Dendritic cell treated with granulocyte-macrophage colony-stimulating factor and Interleukin-4, amounts not matched to agents 40 ng/mL and 50 ng/mL, for 4 days (primary cell): ENCODE data around the gene FAM222A.

ENCODE experiments used
- H3K27ac Mint-ChIP-seq: one replicate; pipeline ENCODE4 v1.8.0; 2022; ENCODE audit warnings: mild to moderate bottlenecking, mixed read lengths
- H3K27me3 Mint-ChIP-seq: one replicate; pipeline ENCODE4 v1.8.0; 2022; ENCODE audit warnings: mild to moderate bottlenecking, mixed read lengths
- H3K36me3 Mint-ChIP-seq: one replicate; pipeline ENCODE4 v1.8.0; 2022; ENCODE audit warnings: low read depth, mixed read lengths
- H3K4me1 Mint-ChIP-seq: one replicate; pipeline ENCODE4 v1.8.0; 2022; ENCODE audit warnings: low read depth, mixed read lengths
- H3K4me3 Mint-ChIP-seq: one replicate; pipeline ENCODE4 v1.8.0; 2022; ENCODE audit warnings: mild to moderate bottlenecking, moderate library complexity, mixed read lengths
- H3K9me3 Mint-ChIP-seq: one replicate; pipeline ENCODE4 v1.8.0; 2022; ENCODE audit warnings: mixed read lengths
- intact Hi-C: fragments of 100-400 bp; cut with micrococcal nuclease; formaldehyde crosslinking; loops from one replicate; pipeline ENCODE4 v1.15.0; 2022

The FAM222A gene

GRCh38 chr12:109793826-109794501 lies 80.3 kb downstream of the FAM222A start:
- Mint-ChIP-seq H3K36me3 (no peaks in the 10 kb centered on the region), H3K9me3 (no peaks in the 10 kb centered on the region)
- intact Hi-C loops: no loop called here

DNA sequence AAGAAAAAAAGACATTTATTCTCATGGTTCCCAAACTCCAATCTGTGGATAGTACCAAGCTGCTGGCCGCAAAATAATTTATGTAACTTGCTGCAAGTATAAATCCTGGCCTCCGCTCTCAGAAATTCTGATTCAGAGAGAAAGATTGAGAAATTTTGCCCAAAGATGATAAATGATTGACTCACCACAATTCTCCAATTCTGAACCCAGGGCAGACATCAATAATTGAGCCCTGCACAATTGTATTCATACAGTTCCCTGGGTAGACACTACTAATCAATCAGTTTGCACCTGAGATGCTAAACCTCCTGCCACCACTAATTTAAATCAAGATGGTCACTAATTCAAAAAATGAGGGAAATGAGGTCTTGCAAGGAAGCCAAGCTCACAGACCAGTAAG lies 81.4 kb downstream of the FAM222A start:
- no peaks in the 10 kb centered on the region for H3K36me3 Mint-ChIP-seq
- H3K4me1 Mint-ChIP-seq: peaks cover 8% of the 10 kb centered on the region
- intact Hi-C loops: no loop called here
- H3K4me3 Mint-ChIP-seq: no peak overlapping the region
- H3K27me3 Mint-ChIP-seq: peaks cover 10% of the 10 kb centered on the region
- no peaks in the 10 kb centered on the region for H3K9me3 Mint-ChIP-seq
- H3K27ac Mint-ChIP-seq: no peak overlapping the region

More at GRCh38 chr12:109793826-109794501, 80.3 kb downstream of the FAM222A start:
- Mint-ChIP-seq H3K27me3 (peaks cover 10% of the 10 kb centered on the region), H3K27ac (no peak overlapping the region), H3K4me3 (no peak overlapping the region), H3K4me1 (peaks cover 8% of the 10 kb centered on the region)

GRCh38 chr12:109796057-109796456 lies 82.4 kb downstream of the FAM222A start:
- intact Hi-C loops: no loop called here
- no peaks in the 10 kb centered on the region for H3K36me3 Mint-ChIP-seq
- no peak overlapping the region for H3K27ac Mint-ChIP-seq
- peaks cover 10% of the 10 kb centered on the region for H3K27me3 Mint-ChIP-seq
- H3K4me3 Mint-ChIP-seq: no peak overlapping the region
- peaks cover 8% of the 10 kb centered on the region for H3K4me1 Mint-ChIP-seq
- H3K9me3 Mint-ChIP-seq: peaks cover under 1% of the 10 kb centered on the region

- H3K9me3 Mint-ChIP-seq: peaks cover 8% of the 10 kb centered on the region
- peaks cover 7% of the 10 kb centered on the region for H3K27me3 Mint-ChIP-seq
- peaks cover 8% of the 10 kb centered on the region for H3K4me1 Mint-ChIP-seq
- intact Hi-C loops: no loop called here
- H3K27ac Mint-ChIP-seq: no peak overlapping the region
- H3K36me3 Mint-ChIP-seq: no peaks in the 10 kb centered on the region
- no peak overlapping the region for H3K4me3 Mint-ChIP-seq
These were observed 84.5 kb downstream of the FAM222A start for GRCh38 chr12:109797905-109798669.

- Mint-ChIP-seq H3K27ac (no peak overlapping the region), H3K4me3 (no peak overlapping the region), H3K36me3 (no peaks in the 10 kb centered on the region), H3K27me3 (peaks cover 4% of the 10 kb centered on the region), H3K9me3 (peaks cover 8% of the 10 kb centered on the region), H3K4me1 (peaks cover 8% of the 10 kb centered on the region)
- intact Hi-C loops: no loop called here
These were observed 85.1 kb downstream of the FAM222A start for GRCh38 chr12:109798691-109799090.

GRCh38 chr12:109800536-109800935 lies 86.9 kb downstream of the FAM222A start:
- Mint-ChIP-seq H3K27me3 (peaks cover 5% of the 10 kb centered on the region), H3K9me3 (peaks cover 8% of the 10 kb centered on the region), H3K4me1 (peaks cover 12% of the 10 kb centered on the region), H3K4me3 (no peak overlapping the region), H3K36me3 (no peaks in the 10 kb centered on the region), H3K27ac (no peak overlapping the region)
- intact Hi-C loops: no loop called here

DNA sequence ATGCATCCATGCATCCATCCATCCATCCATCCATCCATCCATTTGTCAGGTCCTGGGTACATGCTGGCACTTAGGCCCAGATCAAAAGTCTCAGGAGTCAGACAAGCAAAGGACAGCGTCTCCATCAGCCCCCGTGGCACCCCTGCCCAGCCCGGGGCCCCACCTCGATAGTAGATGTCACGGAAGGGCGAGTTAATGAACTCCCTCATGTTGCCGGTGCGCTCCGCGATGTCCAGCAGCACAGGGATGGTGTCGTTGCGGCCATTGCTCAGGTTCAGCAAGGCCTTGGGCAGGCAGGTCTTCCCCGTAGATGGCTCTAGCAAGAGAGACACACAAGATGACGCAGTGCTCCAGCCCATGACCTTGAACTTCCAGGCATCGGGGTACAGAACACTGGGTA lies 89.2 kb downstream of the FAM222A start:
- Mint-ChIP-seq H3K4me1 (peaks cover 11% of the 10 kb centered on the region), H3K36me3 (no peaks in the 10 kb centered on the region), H3K9me3 (peaks cover 8% of the 10 kb centered on the region), H3K27ac (no peak overlapping the region), H3K27me3 (peaks cover 4% of the 10 kb centered on the region), H3K4me3 (no peak overlapping the region)
- intact Hi-C loops: no loop called here

- Mint-ChIP-seq H3K27me3 (peaks cover 4% of the 10 kb centered on the region), H3K9me3 (peaks cover 8% of the 10 kb centered on the region), H3K27ac (no peak overlapping the region), H3K4me1 (peaks cover 5% of the 10 kb centered on the region), H3K36me3 (no peaks in the 10 kb centered on the region), H3K4me3 (no peak overlapping the region)
- intact Hi-C loops: no loop called here
These were observed 90.1 kb downstream of the FAM222A start for GRCh38 chr12:109803678-109804077.

DNA sequence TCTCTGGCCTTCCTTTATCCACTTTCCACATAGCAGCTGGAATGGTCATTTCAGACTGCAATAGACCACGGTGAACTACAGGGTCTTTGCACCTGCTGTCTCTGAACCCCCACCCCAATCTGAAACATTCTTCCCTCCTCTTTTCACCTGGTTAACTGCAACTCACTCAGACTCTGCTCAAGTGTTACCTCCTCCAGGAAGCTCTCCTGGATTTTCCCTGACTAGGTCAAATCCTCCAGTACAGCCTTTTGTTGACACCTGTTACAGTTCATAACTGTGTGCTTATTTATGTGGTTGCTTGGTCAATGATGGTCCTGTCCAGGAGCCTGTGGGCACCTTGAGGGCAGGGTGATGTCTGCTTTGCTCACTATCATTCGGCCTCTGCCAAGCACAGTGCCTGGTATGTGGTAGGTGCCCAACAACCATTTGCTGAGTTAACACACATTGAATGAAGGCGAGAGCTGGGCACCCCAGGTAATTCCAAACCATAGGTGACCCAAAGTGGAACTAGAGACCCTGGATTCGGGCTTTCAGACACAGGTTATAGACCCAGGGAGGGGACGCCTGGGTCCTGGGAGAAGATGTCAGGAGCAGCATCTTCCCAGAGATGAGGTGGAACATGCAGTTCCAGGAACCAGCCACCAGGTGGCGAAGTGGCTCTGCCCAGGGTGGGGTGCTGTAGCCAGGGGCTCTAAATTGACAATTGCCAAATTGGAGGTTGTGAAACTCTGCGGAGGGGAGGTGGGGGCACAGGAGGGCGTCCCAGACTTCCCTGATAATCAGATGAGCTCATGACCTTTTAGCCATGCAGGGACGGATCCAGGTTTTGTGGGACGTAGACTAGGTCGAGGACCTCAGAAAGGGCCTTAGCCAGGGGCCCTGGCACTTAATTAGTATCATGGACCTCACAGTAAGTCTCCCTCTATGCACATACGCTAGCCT lies 91.5 kb downstream of the FAM222A start:
- H3K27ac Mint-ChIP-seq: no peak overlapping the region

GRCh38 chr12:109807954-109808643 lies 94.5 kb downstream of the FAM222A start:
- Mint-ChIP-seq H3K27ac (no peak overlapping the region), H3K36me3 (no peaks in the 10 kb centered on the region), H3K27me3 (peaks cover 4% of the 10 kb centered on the region), H3K4me3 (no peak overlapping the region), H3K9me3 (no peaks in the 10 kb centered on the region), H3K4me1 (peaks cover 5% of the 10 kb centered on the region)
- intact Hi-C loops: no loop called here

More for the DNA sequence above, 91.5 kb downstream of the FAM222A start:
- Mint-ChIP-seq H3K9me3 (peaks cover 8% of the 10 kb centered on the region), H3K36me3 (no peaks in the 10 kb centered on the region), H3K4me1 (peaks cover 5% of the 10 kb centered on the region), H3K4me3 (no peak overlapping the region), H3K27me3 (peaks cover 4% of the 10 kb centered on the region)
- intact Hi-C loops: loop anchor here (1.0 kb wide), 2 partner anchors 40 to 75 kb away; partner anchors contain the start of gene GLTP

DNA sequence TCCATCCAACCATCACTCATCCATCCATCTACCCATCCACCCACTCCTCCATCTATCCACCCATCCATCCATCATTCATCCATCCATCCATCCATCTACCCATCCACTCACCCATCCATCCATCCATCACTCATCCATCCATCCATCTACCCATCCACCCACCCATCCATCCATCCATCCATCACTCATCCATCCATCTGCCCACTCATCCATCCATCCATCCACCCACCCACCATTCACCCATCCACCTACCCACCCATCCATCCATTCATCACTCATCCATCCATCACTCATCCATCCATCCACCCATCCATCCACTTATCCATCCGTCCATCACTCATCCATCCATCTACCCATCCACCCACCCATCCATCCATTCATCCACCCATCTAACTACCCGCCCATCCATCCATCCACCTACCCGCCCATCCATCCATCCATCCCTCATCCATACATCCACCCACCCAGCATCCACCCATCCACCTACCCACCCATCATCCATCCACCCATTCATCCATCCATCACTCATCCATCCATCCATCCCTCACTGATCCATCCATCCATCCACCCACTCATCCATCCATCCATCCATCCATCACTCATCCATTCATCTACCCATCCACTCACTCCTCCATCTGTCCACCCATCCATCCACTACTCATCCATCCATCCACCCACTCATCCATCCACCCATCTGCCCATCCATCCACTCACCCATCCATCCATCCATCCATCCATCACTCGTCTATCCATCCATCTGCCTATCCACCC lies 95.4 kb downstream of the FAM222A start:
- intact Hi-C loops: no loop called here
- Mint-ChIP-seq H3K9me3 (no peaks in the 10 kb centered on the region), H3K27ac (no peak overlapping the region), H3K4me3 (no peak overlapping the region), H3K4me1 (peaks cover 5% of the 10 kb centered on the region), H3K36me3 (no peaks in the 10 kb centered on the region), H3K27me3 (peaks cover 4% of the 10 kb centered on the region)

GRCh38 chr12:109810954-109811623 lies 97.5 kb downstream of the FAM222A start:
- H3K4me3 Mint-ChIP-seq: no peak overlapping the region
- no peaks in the 10 kb centered on the region for H3K4me1 Mint-ChIP-seq
- no peaks in the 10 kb centered on the region for H3K9me3 Mint-ChIP-seq
- H3K27ac Mint-ChIP-seq: no peak overlapping the region
- no peaks in the 10 kb centered on the region for H3K27me3 Mint-ChIP-seq
- intact Hi-C loops: no loop called here
- no peaks in the 10 kb centered on the region for H3K36me3 Mint-ChIP-seq
